Loucy (cell line): ENCODE results near the gene SIL1.

Experiments
- H2AFZ ChIP-seq: fragments of 200-600 bp; sonication (generic); 2 replicates; pipeline ENCODE4 v1.6.0; 2016; ENCODE audit warnings: antibody characterized with exemption, mild to moderate bottlenecking, low read length, moderate library complexity
- H3F3A ChIP-seq: fragments of 200-600 bp; 2 replicates; pipeline ENCODE4 v1.6.0; 2016; ENCODE audit warnings: antibody characterized with exemption, low read depth, mild to moderate bottlenecking
- H3K27me3 ChIP-seq: fragments of 200-600 bp; sonication (generic); 2 replicates; pipeline ENCODE4 v1.6.1; 2014; ENCODE audit warnings: low read length, mild to moderate bottlenecking; ENCODE audit not compliant: insufficient read depth, poor library complexity, severe bottlenecking
- H3K36me3 ChIP-seq: fragments of 200-600 bp; sonication (generic); 2 replicates; pipeline ENCODE4 v1.6.1; 2016; ENCODE audit warnings: low read length; ENCODE audit not compliant: insufficient read depth
- H3K4me1 ChIP-seq: fragments of 200-600 bp; sonication (generic); 2 replicates; pipeline ENCODE4 v1.5.1; 2014; ENCODE audit warnings: low read length, mild to moderate bottlenecking; ENCODE audit not compliant: insufficient read depth, poor library complexity, severe bottlenecking
- H3K4me2 ChIP-seq: fragments of 200-600 bp; sonication (generic); 2 replicates; pipeline ENCODE4 v1.6.0; 2014; ENCODE audit warnings: antibody characterized with exemption, low read length, low read depth, mild to moderate bottlenecking; ENCODE audit not compliant: poor library complexity, severe bottlenecking
- H3K4me3 ChIP-seq: fragments of 200-600 bp; sonication (generic); 2 replicates; pipeline ENCODE4 v1.5.1; 2014; ENCODE audit warnings: low read length, mild to moderate bottlenecking, mixed read lengths; ENCODE audit not compliant: poor library complexity, severe bottlenecking
- H3K79me2 ChIP-seq: fragments of 200-600 bp; sonication (generic); 2 replicates; pipeline ENCODE4 v1.6.1; 2014; ENCODE audit warnings: low read length; ENCODE audit not compliant: insufficient read depth
- H3K9ac ChIP-seq: fragments of 200-600 bp; sonication (generic); 2 replicates; pipeline ENCODE4 v1.6.0; 2014; ENCODE audit warnings: mild to moderate bottlenecking, low read depth, low read length, moderate library complexity; ENCODE audit not compliant: poor library complexity, severe bottlenecking
- H3K9me2 ChIP-seq: fragments of 200-600 bp; sonication (generic); replicated peaks from 2 replicates; pipeline ENCODE4 v1.6.1; 2016; ENCODE audit warnings: low read depth, low read length, mixed read lengths
- H3K9me3 ChIP-seq: fragments of 200-600 bp; sonication (generic); 2 replicates; pipeline ENCODE4 v1.6.1; 2014; ENCODE audit warnings: mild to moderate bottlenecking, antibody characterized with exemption, low read length, low read depth; ENCODE audit not compliant: insufficient read depth
- H4K20me1 ChIP-seq: fragments of 200-600 bp; sonication (generic); 2 replicates; pipeline ENCODE4 v1.6.0; 2014; ENCODE audit warnings: antibody characterized with exemption, low read length, mild to moderate bottlenecking; ENCODE audit not compliant: insufficient read depth, poor library complexity, severe bottlenecking
- EZH2phosphoT487 ChIP-seq: fragments of 200-600 bp; IDR thresholded peaks from 2 replicates; pipeline ENCODE4 v1.6.1; 2018; ENCODE audit warnings: antibody characterized with exemption, mild to moderate bottlenecking, moderate library complexity, borderline replicate concordance
- TF ChIP-seq, protein P1 (sequence below): fragments of 200-600 bp; sonication (generic); conservative IDR thresholded peaks from 2 replicates; pipeline ENCODE4 v1.5.1; 2014; ENCODE audit warnings: mild to moderate bottlenecking, antibody characterized with exemption, low read length

Gene SIL1

DNA sequence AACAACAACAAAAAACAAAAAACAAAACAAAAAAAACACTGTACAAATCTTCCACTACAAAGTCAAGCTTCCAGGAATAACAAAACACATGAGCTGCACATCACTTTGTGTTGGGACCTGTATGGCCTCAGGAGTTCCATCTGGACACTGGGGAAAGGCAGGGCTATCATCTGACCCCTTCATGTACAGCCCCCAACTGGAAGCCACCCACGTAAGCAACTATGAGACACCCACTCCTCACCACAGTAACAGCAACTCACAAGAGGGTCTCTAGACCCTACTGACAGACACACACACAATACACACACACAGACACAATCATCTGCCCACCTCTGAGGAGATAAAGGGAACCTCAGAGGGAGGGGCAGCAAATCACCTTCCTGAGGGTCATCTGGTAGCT, 241.4 kb downstream of the SIL1 start:
- H4K20me1 ChIP-seq, result no peaks in the 10 kb centered on the region
- no peaks in the 10 kb centered on the region for H3K9me2 ChIP-seq
- H3K27me3 ChIP-seq, result no peaks in the 10 kb centered on the region
- no peak overlapping the region for H2AFZ ChIP-seq
- H3K4me1 ChIP-seq, result peaks cover 21% of the 10 kb centered on the region
- no peak overlapping the region for H3K9ac ChIP-seq
- no peaks in the 10 kb centered on the region for H3F3A ChIP-seq
- H3K36me3 ChIP-seq, result no peaks in the 10 kb centered on the region
- H3K9me3 ChIP-seq, result no peaks in the 10 kb centered on the region
- no peak for TF ChIP-seq EZH2phosphoT487
- TF ChIP-seq, protein P1, sequence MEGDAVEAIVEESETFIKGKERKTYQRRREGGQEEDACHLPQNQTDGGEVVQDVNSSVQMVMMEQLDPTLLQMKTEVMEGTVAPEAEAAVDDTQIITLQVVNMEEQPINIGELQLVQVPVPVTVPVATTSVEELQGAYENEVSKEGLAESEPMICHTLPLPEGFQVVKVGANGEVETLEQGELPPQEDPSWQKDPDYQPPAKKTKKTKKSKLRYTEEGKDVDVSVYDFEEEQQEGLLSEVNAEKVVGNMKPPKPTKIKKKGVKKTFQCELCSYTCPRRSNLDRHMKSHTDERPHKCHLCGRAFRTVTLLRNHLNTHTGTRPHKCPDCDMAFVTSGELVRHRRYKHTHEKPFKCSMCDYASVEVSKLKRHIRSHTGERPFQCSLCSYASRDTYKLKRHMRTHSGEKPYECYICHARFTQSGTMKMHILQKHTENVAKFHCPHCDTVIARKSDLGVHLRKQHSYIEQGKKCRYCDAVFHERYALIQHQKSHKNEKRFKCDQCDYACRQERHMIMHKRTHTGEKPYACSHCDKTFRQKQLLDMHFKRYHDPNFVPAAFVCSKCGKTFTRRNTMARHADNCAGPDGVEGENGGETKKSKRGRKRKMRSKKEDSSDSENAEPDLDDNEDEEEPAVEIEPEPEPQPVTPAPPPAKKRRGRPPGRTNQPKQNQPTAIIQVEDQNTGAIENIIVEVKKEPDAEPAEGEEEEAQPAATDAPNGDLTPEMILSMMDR, result no peak
- H3K79me2 ChIP-seq, result no peaks in the 10 kb centered on the region
- no peak overlapping the region for H3K4me2 ChIP-seq
- no peak overlapping the region for H3K4me3 ChIP-seq

DNA sequence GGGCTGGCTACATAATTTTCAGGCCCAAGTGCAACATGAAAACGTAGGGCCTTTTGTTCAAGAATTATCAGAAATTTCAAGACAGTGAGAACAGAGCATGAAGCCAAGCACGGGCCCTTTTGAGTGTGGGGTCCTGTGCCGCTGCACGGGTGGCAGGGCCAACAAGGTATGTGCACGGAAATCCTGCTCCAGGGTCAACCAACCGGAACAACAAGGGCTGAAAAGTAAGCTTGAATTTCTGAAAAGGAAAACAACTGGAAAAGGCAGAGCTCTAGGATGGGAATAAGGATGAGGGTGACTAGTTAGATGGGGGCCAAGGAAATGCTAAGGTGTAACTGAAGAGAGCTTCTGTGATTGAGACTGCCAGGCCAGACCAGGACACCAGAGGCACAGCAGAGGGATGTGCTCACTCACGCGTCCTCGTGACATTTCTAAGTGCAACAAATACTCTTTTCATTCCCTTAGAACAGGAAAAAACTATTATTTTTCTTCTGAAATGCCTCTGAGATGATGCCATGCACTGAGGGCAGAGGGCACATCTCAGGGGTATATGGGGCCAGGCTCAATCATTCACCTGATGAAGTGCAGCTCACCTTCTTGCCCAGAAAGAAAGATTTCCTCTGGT, 242.4 kb downstream of the SIL1 start:
- Histone ChIP-seq H3K9me3 (no peaks in the 10 kb centered on the region), H3K79me2 (no peaks in the 10 kb centered on the region), H3F3A (no peaks in the 10 kb centered on the region), H2AFZ (no peak overlapping the region), H3K4me1 (peaks cover 21% of the 10 kb centered on the region), H3K27me3 (no peaks in the 10 kb centered on the region), H4K20me1 (no peaks in the 10 kb centered on the region), H3K4me3 (no peak overlapping the region), H3K4me2 (no peak overlapping the region), H3K9ac (no peak overlapping the region), H3K36me3 (no peaks in the 10 kb centered on the region), H3K9me2 (no peaks in the 10 kb centered on the region)
- TF ChIP-seq, protein P1, result no peak
- no peak for TF ChIP-seq EZH2phosphoT487

DNA sequence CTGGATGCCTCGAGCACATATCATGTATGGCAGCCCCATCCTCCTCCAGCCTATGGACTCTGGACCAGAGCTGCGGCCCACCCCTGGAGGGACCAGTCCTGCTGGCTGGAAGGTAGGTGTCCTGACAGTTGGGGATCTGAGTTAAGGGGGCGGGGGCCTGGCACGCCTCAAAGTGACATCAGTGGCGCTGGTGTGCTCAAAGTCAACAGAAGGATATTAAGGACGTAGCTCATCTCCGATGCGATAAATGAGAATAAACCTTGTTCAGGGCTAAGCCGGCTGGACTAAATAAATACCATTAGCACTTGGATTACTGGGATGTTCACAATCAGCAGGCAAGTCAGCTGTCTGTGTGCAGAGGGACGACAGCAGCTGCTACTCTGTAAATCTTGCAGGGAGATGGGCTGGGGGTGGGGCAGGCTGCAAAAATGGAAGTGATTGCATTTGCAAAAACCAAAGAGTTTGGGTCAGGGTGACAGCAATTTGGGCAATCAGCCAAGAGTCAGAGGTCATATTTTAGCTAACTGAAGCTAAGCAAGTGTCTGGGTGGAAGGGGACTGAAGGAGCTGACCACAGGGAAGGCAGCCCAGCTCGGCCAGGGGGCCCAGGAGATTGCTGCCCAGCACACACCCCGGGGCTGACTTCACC, 243.0 kb downstream of the SIL1 start:
- Histone ChIP-seq H3K4me2 (no peak overlapping the region), H3K36me3 (no peaks in the 10 kb centered on the region), H3K9ac (no peak overlapping the region), H3K9me3 (no peaks in the 10 kb centered on the region), H3K9me2 (no peaks in the 10 kb centered on the region), H3K79me2 (no peaks in the 10 kb centered on the region), H3F3A (no peaks in the 10 kb centered on the region), H3K4me3 (no peak overlapping the region), H3K4me1 (peaks cover 21% of the 10 kb centered on the region), H2AFZ (no peak overlapping the region), H4K20me1 (no peaks in the 10 kb centered on the region), H3K27me3 (no peaks in the 10 kb centered on the region)
- TF ChIP-seq EZH2phosphoT487, result no peak
- TF ChIP-seq, protein P1, result no peak
